Neural cell (in vitro differentiated cells): ENCODE measurements around the gene LEPR.

Experiments
- CTCF ChIP-seq: fragments of 450-650 bp; IDR thresholded peaks from 2 replicates; pipeline ENCODE4 v1.5.1; 2014; ENCODE audit warnings: antibody characterized with exemption, mild to moderate bottlenecking, moderate library complexity; ENCODE audit not compliant: poor library complexity, severe bottlenecking
- POLR2AphosphoS5 ChIP-seq: IDR thresholded peaks from 2 replicates; pipeline ENCODE4 v1.6.1; 2012

- TF ChIP-seq CTCF, result no peak
- no peak for TF ChIP-seq POLR2AphosphoS5
Measured at GRCh38 chr1:65440322-65440900, 19.9 kb downstream of the LEPR start.
